Activated gamma-delta T cell treated with anti-CD3 and anti-CD28 coated beads, Interleukin-2, amount 50 U/mL, for 16 hours (primary cell): ENCODE measurements around the gene SLC22A3.

Experiments
- DNase-seq: peaks from one replicate; pipeline ENCODE4 v3.0.0-alpha.2; 2020; ENCODE audit warnings: low read depth

SLC22A3 gene

DNA sequence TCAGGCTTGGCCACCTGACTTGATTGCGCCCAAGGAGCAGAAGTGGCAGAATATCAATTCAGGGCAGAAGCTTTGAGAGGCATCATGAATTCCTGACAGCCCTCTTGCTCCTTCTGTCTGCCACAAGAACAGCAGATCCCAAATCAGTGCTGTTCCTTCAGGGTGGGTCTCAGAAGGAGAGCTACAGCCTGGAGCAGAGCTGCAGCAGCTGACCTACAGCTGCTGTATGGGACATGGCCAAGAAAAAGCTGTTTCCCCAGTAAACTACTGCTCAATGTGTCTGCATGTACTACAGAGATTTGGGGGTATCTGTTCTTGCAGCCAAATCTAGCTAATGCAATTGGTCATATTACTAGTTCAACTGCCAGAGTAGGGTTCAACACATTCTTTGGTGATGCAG is 69.0 kb downstream of the SLC22A3 start:
- DNase-seq: no peak

DNA sequence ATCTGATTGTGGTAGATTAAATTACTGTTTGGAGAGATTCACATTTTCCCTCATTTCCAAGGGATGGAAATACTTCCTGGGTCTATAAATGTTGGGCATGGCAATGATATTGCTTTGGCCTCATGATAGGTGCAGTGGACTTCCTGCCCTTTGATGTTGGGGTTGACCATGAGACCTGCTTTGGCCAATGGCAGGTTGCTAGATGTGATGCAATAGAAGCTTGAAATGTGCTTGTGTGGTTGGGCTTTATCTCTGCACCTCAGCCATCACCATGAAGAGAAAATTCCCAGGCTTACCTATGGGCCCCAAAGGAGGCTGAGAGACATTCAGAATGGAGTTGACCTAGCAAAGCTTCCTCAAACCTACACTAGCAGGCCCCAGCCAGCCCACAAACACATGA is 69.4 kb downstream of the SLC22A3 start:
- no peak for DNase-seq

DNA sequence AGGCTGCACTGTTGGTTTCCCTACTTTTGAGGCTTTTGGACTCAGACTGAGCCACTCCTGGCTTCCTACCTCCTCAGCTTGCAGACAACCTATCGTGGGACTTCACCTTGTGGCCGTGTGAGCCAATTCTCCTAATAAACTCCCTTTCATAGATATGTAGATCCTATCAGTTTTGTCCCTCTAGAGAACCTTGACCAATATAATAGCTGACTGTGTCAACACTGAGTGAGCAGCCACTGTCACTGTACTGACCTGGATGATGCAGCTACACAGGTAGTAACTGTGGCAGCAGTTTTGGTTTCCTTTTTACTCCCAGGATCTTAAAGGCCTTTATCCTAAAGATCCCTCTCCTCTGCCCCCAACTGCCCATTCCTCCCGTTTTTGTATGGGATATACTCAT is 70.2 kb downstream of the SLC22A3 start:
- no peak for DNase-seq

DNA sequence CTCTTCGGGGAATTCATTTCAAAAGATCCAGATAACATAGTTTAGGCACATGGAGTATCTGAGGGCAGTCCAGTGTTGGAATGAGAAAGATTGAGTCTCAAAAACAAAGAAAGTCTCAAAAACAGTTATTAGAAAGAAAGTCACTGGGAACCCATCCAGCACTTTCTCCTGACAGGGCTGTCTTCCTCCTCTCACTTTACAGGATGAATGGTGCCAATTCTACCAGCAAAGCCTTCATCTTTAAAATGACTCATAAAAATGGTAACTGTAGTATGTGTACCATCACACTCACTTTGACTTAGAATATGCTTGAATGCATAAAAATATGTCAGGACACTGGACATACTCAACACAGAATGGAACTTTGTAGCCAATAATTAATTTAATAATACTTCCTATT is 71.3 kb downstream of the SLC22A3 start:
- DNase-seq: no peak

DNA sequence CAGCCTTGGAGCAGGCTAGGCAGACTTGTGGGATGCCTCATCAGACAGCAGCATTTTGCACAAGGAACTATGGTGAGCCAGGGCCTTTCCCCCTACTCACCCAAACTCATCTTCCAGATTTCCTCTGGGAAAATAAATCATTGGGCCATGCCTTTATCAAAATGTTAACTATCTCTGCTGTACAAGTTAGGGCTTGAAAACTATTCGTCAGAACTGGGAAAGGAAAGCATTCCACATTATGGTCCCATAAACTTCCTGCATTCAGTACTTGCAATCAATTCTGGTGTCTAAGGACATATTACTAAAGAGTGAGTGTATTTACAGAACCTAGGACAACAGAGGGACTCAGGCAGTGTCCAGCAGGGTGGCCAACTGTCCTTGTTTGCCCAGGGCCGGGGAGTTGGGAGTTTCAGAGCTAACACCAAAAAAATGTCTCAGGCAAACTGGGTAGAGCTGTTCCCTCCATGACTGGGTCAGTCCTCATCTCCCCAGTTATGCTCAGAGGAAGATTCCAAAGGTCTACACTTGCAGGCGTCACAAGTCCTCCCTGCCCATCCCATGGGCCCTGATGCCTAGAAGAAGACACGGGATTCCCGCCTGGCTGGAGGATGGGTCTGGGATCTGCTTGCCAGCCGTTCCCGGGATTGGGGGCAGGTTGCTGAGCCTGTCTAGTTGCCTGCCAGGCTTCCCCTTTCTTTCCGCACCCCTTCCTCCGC is 72.2 kb downstream of the SLC22A3 start:
- DNase-seq: no peak

DNA sequence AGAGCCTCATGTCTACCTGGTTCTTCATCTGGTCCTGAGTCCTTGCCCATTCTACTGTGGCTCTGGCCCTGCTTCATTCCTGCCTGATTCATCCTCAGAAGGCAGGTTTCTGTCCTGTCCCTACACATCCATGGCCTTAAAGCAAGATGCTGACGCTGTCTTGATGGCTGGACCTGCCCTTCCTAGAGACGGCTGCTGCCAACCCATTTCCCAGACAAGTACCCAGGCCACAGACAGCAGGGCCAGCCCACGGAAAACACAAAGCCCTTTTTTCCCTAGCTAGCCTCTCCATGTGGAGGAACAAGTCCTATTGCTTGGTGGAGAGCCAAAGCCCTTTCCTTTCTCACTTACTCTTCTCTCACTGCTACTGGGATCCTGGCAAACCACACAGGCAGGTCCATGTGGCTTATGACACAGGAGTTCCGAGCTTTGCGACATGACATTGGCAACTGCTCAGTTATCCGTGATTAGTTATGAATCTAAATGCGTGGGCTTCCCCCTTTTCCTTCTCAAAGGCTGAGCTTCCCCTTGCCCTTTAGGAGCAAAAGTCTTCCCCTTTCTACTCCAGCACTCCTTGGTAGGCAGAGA is 72.9 kb downstream of the SLC22A3 start:
- no peak for DNase-seq

DNA sequence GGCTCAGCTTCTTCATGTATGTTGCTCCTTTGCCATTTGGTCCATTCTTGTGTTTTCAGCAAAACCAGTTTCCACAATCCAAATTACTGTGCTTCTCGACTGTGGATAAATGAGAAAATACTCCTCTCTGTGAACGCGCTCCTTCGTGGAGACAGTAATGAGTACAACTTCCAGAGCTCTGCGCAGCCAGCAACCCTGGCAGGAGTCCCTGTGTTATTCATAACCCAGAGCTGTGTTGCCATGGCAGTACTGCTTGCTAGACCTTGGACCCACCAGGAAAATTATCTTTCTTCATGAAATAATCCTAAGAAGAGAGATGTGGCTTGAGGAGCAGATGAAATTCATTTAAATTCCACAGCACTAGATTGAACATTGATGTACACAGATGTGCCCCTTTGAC is 73.7 kb downstream of the SLC22A3 start:
- DNase-seq: no peak

DNA sequence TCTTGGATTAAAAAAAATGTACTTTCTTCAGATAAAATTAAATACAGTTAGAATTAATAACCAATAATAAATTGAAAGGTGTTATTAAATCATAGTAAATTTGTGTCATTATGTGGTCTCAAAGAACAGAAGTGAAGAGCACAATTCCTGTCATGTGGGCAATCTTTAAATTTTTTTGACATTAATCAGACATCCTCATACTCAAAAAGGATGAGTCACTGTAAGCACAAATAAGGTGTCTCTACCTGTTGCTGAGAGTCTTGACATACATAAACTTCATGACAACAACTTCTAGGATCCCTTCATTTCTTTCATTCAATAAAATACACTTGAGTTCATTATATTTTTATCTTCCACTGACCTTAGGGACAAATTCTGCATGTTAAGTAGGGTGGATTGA is 76.1 kb downstream of the SLC22A3 start:
- DNase-seq: no peak

DNA sequence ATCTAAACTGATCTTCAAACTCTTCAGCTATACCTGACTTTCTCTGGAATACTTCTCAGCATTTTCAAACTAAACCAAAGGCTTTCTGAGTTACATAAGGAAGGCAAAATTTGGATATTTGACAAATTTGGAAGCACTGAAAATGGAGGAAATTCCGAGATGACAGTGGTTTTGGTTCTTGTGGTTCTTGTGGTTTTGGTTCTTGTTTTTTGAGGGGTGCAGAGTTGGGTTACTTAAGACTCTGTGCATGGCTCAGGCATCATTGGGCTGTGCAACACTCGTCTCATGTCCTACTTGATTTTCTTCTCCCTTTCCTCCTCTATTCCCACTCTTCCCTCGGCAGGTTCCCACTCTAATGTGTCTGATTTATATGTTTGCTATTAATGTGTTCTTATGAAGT is 78.0 kb downstream of the SLC22A3 start:
- no peak for DNase-seq

DNA sequence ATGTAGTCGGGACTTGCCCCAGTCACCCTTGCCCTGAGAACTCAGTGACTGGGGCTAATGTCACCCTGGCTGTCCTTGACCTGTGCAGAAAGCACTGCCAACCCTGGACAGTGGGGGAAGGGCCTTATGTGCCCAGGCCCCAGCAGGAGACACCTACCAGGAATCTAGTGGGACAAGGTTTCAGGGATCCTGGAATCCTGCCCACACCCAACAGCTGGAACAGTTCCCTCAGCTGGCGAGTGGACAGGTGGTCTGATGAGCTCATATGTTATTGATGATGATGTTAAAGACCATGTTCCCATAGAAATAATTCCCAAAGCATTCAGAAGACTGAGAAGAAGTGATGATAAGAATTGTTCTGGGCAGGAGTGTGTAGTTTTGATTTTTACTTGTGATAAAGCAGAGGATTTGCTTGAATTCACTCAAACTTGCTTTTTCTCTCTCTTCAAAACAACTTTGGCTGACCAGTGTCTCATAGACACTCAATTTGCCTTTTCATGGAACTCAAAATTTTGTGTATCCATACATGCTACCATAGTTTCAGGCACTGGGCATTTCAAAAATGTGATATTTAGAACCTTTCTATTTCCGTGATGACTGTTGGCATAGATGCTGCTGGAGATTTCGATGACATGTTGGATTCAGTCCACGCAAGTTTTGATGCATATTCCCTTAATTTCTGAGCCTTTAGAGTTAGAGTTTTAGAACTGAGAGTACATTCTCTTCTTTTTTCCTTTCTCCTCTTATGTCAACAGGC is 79.3 kb downstream of the SLC22A3 start:
- no peak for DNase-seq

DNA sequence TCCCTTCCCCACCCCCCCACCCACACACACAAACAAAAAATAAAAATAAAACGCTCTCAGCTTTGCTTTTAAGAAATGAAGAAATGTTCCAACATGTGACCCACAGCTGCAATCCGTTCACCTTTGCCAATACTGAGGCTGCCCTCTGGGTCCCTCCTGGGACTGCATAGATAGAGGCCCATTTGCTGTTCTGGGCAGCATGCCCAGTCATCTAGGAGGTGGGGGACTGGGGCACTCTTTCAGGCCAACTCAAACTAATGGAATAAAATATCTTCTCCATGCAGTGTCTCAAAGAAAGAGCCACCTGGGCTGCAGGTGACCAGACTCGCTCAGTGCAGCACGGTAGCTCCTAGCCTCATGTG is 79.9 kb downstream of the SLC22A3 start:
- DNase-seq: no peak

DNA sequence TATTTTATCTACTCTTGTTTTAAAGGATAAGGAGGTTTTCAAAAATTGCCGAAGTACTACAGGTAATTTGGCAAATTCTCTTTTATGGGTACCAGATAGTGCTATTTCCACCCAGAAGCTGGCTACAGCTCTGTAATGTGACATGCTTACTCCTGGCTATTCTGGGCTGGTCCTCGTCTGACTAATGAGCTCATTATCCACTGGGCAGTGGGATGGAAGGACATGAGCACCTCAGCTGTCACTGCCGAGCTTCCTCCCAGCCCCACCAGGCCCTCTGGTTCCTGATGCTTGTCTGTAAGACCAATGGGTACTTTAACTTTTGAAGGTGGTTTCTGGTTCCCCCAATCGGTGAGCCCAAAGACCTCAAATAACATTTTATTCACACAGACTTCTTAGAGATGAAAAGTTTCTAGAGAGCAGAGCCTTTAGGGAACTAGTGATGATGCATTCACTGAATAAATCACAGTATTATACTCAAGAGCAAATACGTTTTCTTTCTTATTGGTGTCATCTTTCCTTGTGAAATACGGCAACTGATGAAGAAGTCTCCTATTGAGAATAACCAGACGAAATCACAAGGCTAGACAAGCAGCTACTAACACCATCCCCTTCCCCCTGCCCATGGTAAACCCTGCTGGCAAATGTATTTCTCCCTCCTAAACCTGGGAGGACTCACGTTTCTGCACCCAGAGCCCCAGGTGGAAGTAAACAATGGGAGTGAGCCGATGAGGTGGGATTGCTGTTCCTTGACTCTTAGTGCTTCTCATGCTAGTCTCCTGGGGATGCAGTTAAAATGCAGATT is 80.8 kb downstream of the SLC22A3 start:
- no peak for DNase-seq

DNA sequence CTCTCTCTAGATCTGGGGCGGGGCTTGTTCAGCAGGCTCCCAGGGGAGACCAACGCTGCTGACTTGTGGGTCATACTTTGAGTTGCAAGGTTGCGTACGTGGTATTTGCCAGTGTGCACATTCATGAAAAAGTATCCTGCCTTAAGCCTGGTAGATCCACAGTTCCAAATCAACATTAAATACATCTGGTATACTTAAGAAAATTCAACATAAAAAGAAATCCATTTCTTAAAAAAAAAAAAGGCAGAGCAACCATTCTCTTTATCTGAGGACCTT is 81.4 kb downstream of the SLC22A3 start:
- no peak for DNase-seq

DNA sequence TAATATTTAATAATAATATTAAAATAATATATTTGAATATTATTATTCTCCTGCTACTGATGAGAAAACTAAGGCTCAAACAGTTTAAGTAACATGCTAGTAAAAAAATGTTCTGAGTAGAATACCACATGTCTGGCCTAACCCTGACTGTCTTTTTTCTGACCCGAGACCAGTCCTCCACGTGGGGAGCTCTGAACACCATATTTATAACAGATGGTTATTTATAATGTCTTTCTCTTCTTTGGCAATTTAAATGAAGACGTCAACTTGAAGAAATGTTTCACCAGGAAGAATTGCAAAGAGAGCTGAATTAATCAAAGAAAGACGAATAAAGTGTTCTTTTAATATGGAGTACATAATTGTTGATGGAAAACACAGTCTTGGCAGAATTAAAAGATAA is 82.0 kb downstream of the SLC22A3 start:
- DNase-seq: no peak

DNA sequence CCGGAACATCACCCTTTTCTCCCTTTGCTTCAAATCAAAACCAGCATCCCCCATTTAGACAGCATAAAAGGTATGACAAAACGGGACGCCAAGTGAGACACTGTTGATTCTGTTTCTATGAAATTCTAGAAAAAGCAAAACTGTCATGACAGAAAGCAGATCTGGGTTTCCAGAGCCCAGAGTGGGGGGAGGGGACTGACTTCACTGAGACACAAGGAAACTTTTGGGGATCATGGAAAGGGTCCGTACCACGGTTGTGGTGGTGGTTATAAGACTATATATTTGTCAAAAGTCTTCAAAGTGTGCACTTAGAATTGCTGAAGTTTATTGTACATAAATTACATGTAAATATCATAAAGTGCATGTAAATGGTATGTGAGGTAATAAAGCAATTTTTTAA is 82.6 kb downstream of the SLC22A3 start:
- no peak for DNase-seq

DNA sequence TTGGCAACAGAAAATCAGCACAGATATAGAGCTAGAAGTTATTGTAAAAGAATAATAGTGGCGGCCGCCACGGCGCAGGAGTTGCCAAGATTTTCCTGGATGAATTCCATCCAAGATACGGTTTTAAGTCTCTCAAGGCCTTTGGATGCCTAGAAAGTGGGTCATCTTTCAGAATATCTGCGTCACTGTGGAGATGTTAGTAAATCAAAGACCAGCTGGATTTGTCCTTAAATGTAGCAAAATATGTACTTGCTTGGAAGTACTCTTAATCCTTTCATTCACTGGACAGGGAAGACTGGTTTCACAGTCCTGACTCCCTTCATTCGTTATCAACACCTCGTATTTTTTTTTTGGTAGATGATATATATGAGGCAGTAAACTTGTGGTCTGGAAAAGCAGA is 83.0 kb downstream of the SLC22A3 start:
- DNase-seq: no peak

DNA sequence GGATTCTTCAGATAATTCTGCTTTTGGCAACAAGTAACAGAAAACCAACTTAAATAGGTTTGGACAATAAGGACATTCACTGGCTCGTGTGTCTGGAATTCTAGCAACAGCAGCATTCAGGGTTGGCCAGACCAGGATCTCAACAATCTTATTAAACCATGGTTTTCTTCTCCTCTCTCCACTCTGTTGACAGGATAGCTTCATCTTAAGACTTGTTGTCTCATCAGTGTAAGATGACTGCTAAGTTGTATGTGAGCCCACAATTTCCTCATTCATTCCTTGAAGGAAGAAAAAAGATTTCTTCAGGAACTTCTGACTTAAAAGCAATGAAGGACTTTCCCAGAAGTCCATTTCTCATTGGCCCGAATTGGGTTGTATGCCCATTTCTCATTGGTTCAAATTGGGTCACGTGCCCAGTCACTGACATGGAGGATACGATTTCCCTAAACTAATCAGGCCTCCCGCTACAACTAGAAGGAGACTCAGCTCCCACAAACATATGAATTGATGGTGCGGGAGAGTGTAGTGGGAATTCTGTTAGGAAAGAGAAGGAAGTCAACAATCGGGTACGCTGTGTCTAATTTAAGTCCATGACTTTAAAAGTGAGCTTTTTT is 83.7 kb downstream of the SLC22A3 start:
- no peak for DNase-seq

DNA sequence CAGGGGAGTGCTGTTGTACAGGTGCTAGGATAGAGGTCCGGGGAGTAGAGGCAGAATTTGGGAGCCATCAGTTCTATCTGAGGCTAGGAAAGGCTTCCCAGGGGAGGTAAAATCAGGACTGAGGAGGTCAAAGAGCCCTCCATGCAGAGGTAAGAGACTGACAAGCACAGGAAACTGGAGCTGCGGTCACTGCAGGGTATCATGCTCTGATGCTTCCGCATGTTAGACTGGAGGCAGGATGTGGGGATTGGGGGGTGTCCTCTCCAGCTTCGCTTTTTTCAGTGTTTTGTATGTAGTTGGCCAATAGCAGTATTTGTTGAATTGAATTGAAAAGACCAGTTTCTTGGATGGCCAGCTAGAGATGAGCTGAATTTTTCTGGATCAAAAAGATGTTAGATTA is 87.8 kb downstream of the SLC22A3 start:
- no peak for DNase-seq

DNA sequence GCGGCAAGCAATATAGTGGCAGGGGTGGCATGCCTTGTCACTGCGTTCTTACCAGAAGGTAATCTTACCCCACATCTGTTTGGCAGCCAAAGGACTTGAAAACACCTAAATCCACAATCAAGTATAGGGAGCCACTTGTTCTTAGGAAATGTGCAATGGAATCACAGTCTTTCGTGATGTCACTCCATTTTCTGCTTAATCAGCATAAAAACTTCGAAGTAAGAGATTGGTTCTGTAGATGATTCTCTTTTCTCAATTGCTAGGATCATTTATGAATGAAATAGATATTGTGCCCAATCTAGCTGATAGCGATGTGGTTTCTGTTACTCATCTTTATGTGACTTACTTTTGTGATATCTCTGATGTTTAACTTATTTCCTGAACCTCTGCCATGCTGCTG is 89.0 kb downstream of the SLC22A3 start:
- DNase-seq: no peak

DNA sequence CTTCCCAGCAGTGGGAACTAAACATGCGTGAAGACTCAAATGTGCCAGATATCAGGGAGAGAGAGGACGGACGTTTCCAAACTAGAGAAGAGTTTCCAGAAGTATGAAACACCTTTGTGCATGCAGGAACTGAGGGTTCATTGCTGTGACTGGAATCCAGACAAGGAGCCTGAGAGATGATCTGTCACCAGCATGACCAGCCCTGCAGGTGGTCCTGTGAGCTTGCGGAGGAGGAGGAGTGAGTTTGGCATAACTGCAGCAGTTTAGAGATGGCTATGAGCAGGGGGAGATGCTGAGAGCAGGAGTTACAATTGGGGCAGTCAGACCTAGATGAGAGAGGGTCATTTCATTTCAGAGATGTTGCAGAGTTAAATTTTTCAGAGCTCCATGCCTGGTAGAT is 89.6 kb downstream of the SLC22A3 start:
- DNase-seq: no peak

DNA sequence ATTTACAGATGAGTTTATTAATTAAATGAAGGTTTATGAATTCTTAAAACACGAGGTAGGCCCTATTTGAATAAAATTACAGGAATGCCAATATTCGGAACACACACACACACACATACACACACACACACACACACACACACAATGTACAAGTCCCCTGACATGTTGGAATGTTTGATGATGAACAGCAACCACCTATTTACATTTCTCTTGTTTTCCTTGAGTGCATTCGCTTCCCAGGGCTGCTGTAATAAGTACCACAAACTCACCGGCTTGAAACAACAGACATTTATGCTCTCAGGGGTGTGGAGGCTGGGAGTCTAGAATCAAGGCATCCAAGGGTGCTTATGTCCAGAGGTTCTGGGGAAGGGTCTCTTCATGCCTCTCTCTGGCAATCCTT is 90.3 kb downstream of the SLC22A3 start:
- DNase-seq: no peak

DNA sequence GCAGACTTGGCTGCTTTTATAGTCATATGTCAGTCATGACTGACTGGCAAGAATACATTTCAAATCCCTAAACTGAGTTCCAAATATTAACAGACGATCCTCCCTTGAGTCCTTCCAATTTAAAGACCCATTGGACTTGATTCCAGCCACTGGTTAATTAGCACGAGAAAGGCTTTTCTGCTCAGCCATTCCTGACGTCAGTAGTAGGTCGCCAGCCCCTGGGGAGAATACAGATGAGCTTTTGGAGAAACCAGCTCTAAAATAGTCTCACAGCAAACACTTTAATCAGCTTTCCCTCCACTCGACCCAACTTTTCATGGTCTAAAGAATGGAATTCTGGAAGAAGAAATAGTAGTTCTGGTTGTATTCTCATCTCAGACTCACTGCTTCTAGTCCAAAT is 91.6 kb downstream of the SLC22A3 start:
- no peak for DNase-seq

DNA sequence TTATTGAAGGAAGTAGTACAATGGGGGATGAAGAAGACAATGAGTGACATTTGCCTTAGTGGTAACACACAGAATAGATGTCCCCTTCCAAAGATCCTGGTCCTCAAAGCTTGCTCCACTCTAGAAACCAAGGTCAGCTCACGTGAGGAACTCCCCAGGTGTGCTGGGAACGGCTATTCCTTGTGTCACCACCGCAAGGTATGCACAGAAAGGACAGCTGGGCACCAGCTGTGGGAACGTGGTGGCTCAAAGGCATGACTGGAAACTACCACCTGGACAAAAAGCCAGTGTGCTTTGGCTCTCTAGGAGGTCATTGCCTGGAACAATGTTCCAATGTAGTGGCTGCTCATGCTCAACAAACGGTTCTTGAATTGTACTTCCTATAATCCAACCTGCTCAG is 94.0 kb downstream of the SLC22A3 start:
- DNase-seq: no peak
